ENCODE data around the gene CYTH1.

- TF ChIP-seq CTCF (IDR thresholded peaks at IDR 0.05) (no peak), MAX (IDR thresholded peaks at IDR 0.05) (no peak), EP300 (IDR thresholded peaks at IDR 0.05) (no peak), MYC (IDR thresholded peaks at IDR 0.05; ENCODE audit: borderline replicate concordance, low read length) (no peak), RCOR1 (IDR thresholded peaks at IDR 0.05; ENCODE audit: low read depth, low read length) (no peak), RAD21 (conservative IDR thresholded peaks at IDR 0.05 in 1 of 2, IDR thresholded peaks at IDR 0.05 in 1 of 2) (no peak), HDAC2 (IDR thresholded peaks at IDR 0.05) (no peak)
Measured at GRCh38 chr17:78642707-78643106, 139.4 kb downstream of the CYTH1 start.
